Smooth muscle cell (in vitro differentiated cells): Measurements from ENCODE around the gene DNMT1. TPM values are rescaled to one million over a fixed set of nuclear protein-coding genes. Genes with fewer than 3 reads are reported as not detected.
A peak's percentile ranks its signal among the peaks of the same experiment; 100 is the strongest.

Experiments used
- DNase-seq: peaks from one replicate; lab custom pipeline; 2025; ENCODE audit not compliant: unreplicated experiment; lab: John Stamatoyannopoulos, UW
- H2AFZ ChIP-seq: fragments of 200-600 bp; sonication (generic); 2 replicates; pipeline ENCODE4 v1.6.0; 2016; ENCODE audit warnings: antibody characterized with exemption, low read depth, mild to moderate bottlenecking
- H3F3A ChIP-seq: fragments of 200-600 bp; sonication (generic); 2 replicates; pipeline ENCODE4 v1.6.0; 2017; ENCODE audit warnings: antibody characterized with exemption, low read depth
- H3K27ac ChIP-seq: fragments of 200-600 bp; sonication (generic); 2 replicates; pipeline ENCODE4 v1.5.1; 2016; ENCODE audit warnings: low read depth, mild to moderate bottlenecking
- H3K27me3 ChIP-seq: fragments of 200-600 bp; sonication (generic); 2 replicates; pipeline ENCODE4 v1.6.1; 2016; ENCODE audit warnings: low read depth, mild to moderate bottlenecking
- H3K36me3 ChIP-seq: fragments of 200-600 bp; sonication (generic); 2 replicates; pipeline ENCODE4 v1.5.1; 2016; ENCODE audit warnings: low read depth
- H3K4me1 ChIP-seq: fragments of 200-600 bp; sonication (generic); 2 replicates; pipeline ENCODE4 v1.5.1; 2016; ENCODE audit warnings: low read depth
- H3K4me2 ChIP-seq: fragments of 200-600 bp; sonication (generic); 2 replicates; pipeline ENCODE4 v1.6.0; 2016; ENCODE audit warnings: mild to moderate bottlenecking
- H3K4me3 ChIP-seq: fragments of 200-600 bp; sonication (generic); 2 replicates; pipeline ENCODE4 v1.5.1; 2016; ENCODE audit warnings: mild to moderate bottlenecking
- H3K79me2 ChIP-seq: fragments of 200-600 bp; sonication (generic); 2 replicates; pipeline ENCODE4 v1.6.0; 2016; ENCODE audit warnings: low read depth, mild to moderate bottlenecking
- H3K9ac ChIP-seq: fragments of 200-600 bp; sonication (generic); 2 replicates; pipeline ENCODE4 v1.6.0; 2016; ENCODE audit warnings: low read depth
- H3K9me3 ChIP-seq: fragments of 200-600 bp; sonication (generic); replicated peaks from 2 replicates; pipeline ENCODE4 v1.5.1; 2016; ENCODE audit warnings: low read depth
- H4K20me1 ChIP-seq: fragments of 200-600 bp; sonication (generic); 2 replicates; pipeline ENCODE4 v1.6.0; 2016; ENCODE audit warnings: low read depth
- CTCF ChIP-seq: fragments of 200-600 bp; sonication (generic); IDR thresholded peaks from 2 replicates; pipeline ENCODE4 v1.5.1; 2017; ENCODE audit warnings: borderline replicate concordance, mild to moderate bottlenecking, antibody characterized with exemption; ENCODE audit not compliant: insufficient read depth, poor library complexity, severe bottlenecking
- WGBS: methylation state at CpG from one replicate; pipeline ENCODE4 v1.1.7; 2016; ENCODE audit warnings: low lambda C conversion rate; 5-methylcytosine and 5-hydroxymethylcytosine counted together
- polyA plus RNA-seq: library from polyadenylated mRNA; unstranded; fragments of >200 nt; fragmentation: Nextera tagmentation; extraction: Ambion mirVana; gene quantifications from 2 replicates; pipeline ENCODE4 v1.2.1, GENCODE V29; 2016
- total RNA-seq: library from RNA; depleted of rRNA; stranded (reverse); fragments of >200 nt; gene quantifications from 2 replicates; pipeline ENCODE4 v1.2.3, GENCODE V29; 2014

Gene DNMT1
- total and polyA plus RNA-seq, 2 experiments from 2014 or later: 39.5 to 56.7 TPM

- no peaks in the 10 kb centered on the region for H3K4me1 ChIP-seq
- no peak overlapping the region for H3K27ac ChIP-seq
- no peaks in the 10 kb centered on the region for H3K36me3 ChIP-seq
- no peak overlapping the region for H3K9ac ChIP-seq
- no peaks in the 10 kb centered on the region for H3K9me3 ChIP-seq
- H3K4me3 ChIP-seq: peak overlapping the region; percentile 82
- H3K4me2 ChIP-seq: peak overlapping the region; percentile 93
- no peaks in the 10 kb centered on the region for H4K20me1 ChIP-seq
- H3F3A ChIP-seq: no peaks in the 10 kb centered on the region
- no peak overlapping the region for H2AFZ ChIP-seq
- TF ChIP-seq CTCF: no peak
- DNase-seq: no peak
- no peaks in the 10 kb centered on the region for H3K79me2 ChIP-seq
- H3K27me3 ChIP-seq: peaks cover 5% of the 10 kb centered on the region
- WGBS: 88% methylated on average over 18 of the region's 18 CpGs
These were observed 107.3 kb downstream of the DNMT1 start for GRCh38 chr19:10087296-10088061.

GRCh38 chr19:10086591-10087192 is 108.1 kb downstream of the DNMT1 start:
- Histone ChIP-seq H4K20me1 (no peaks in the 10 kb centered on the region), H3K36me3 (no peaks in the 10 kb centered on the region), H3F3A (no peaks in the 10 kb centered on the region), H2AFZ (peak overlapping the region; percentile 78), H3K4me3 (peak overlapping the region; percentile 82), H3K4me2 (peak overlapping the region; percentile 93), H3K9ac (peak overlapping the region; percentile 50), H3K27me3 (peaks cover 5% of the 10 kb centered on the region), H3K27ac (no peak overlapping the region), H3K4me1 (no peaks in the 10 kb centered on the region), H3K79me2 (no peaks in the 10 kb centered on the region), H3K9me3 (no peaks in the 10 kb centered on the region)
- DNase-seq: no peak
- no peak for TF ChIP-seq CTCF
- 6% methylated on average over 33 of the region's 43 CpGs for WGBS

GRCh38 chr19:10085641-10086590 is 108.8 kb downstream of the DNMT1 start, which contains the start of gene SHFL:
Gene SHFL, plus strand, starts transcription at chr19:10086317. Its CDS starts 111 bp downstream, at chr19:10086428.
- peak within 1 kb of the TSS; percentile 50 for H3K9ac ChIP-seq
- peaks cover 5% of the 10 kb centered on the region for H3K27me3 ChIP-seq
- H3K4me3 ChIP-seq: peak within 1 kb of the TSS; percentile 82
- no peak for TF ChIP-seq CTCF
- H3K27ac ChIP-seq: no peak within 1 kb of the TSS
- H3K36me3 ChIP-seq: no peaks in the 10 kb centered on the region
- H3K79me2 ChIP-seq: no peaks in the 10 kb centered on the region
- H3K9me3 ChIP-seq: no peaks in the 10 kb centered on the region
- DNase-seq: peak; percentile 9
- no peaks in the 10 kb centered on the region for H4K20me1 ChIP-seq
- H3K4me1 ChIP-seq: no peaks in the 10 kb centered on the region
- H3F3A ChIP-seq: no peaks in the 10 kb centered on the region
- peak within 1 kb of the TSS; percentile 78 for H2AFZ ChIP-seq
- H3K4me2 ChIP-seq: peak within 1 kb of the TSS; percentile 93
- 12% methylated on average over 44 of the region's 81 CpGs for WGBS
